ENCODE data around the gene GRAP2. TPM values are rescaled to one million over a fixed set of nuclear protein-coding genes. Genes with fewer than 3 reads are reported as not detected.

The GRAP2 gene
- total RNA-seq, 2 experiments from 2014 or later, result 263 to 266 TPM

DNA sequence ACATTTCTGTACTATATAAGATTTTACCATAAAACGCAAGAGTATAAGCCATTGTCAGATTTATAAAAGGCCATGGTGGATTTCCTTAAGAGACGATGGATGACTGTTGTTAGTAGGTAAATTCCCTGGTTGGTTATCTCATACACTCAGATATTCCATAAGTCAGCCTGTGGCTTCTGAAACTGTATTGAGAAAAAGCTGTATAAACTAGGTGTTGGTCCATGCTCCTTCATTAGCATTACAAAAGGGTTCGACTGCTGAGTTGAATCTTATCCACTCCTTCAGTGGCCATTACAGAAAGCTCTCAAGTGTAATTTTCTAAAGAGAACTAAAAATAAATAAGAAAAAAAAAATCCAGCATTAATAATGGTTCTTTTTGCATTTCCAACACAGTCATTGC, 5.3 kb downstream of the GRAP2 start:
- H3K9me3 Mint-ChIP-seq, result no peaks in the 10 kb centered on the region
- H3K4me1 Mint-ChIP-seq, result peaks cover 42% of the 10 kb centered on the region
- no peaks in the 10 kb centered on the region for H3K27me3 Mint-ChIP-seq
- ATAC-seq (ENCODE audit: low read depth) (no peak), DNase-seq (no peak)
- peak overlapping the region; percentile 99 for H3K4me3 Mint-ChIP-seq
- POLR2A ChIA-PET, result interaction anchor here (0.6 to 17.3 kb wide), 9 partner anchors 9 to 495 kb away, joined by 3 to 543 read pairs (median 7); no protein-coding TSS in a partner anchor
- peaks cover 57% of the 10 kb centered on the region for H3K36me3 Mint-ChIP-seq
- H3K27ac Mint-ChIP-seq, result peak overlapping the region; percentile 96

GRCh38 chr22:39907047-39907446, 6.2 kb downstream of the GRAP2 start:
- Mint-ChIP-seq H3K36me3 (peaks cover 57% of the 10 kb centered on the region), H3K9me3 (no peaks in the 10 kb centered on the region), H3K27ac (peak overlapping the region; percentile 96), H3K4me1 (peaks cover 50% of the 10 kb centered on the region), H3K4me3 (peak overlapping the region; percentile 99), H3K27me3 (no peaks in the 10 kb centered on the region)
- POLR2A ChIA-PET, result interaction anchor here (0.7 to 17.3 kb wide), 7 partner anchors 9 to 138 kb away, joined by 3 to 543 read pairs (median 8); no protein-coding TSS in a partner anchor
- DNase-seq (no peak), ATAC-seq (ENCODE audit: low read depth) (no peak)

DNA sequence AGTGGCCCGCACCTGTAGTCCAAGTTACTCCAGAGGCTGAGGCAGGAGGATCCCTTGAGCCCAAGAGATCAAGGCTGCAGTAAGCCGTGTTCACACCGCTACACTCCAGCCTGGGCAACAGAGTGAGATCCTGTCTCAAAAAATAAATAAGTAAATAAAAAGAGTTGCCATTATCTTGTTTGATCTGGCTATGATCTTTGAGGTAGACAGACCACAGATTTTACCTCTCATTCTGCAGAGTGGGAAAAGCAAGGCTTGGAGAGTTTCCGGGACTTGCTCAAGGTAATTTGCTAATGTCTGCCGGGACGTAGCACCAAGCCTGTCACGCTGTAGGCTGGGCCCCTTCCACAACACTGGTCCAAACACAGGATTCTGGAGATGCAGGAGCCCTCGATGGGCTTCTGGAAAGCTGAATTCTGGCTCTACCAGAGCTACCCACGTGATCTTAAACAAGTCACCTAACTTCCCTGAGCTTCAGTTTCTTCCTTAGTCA, 6.8 kb downstream of the GRAP2 start:
- Mint-ChIP-seq H3K4me3 (peak overlapping the region; percentile 99), H3K4me1 (peaks cover 55% of the 10 kb centered on the region), H3K9me3 (no peaks in the 10 kb centered on the region), H3K27me3 (no peaks in the 10 kb centered on the region), H3K36me3 (peaks cover 58% of the 10 kb centered on the region), H3K27ac (peak overlapping the region; percentile 96)
- POLR2A ChIA-PET, result interaction anchor here (0.8 to 17.3 kb wide), 9 partner anchors 8 to 137 kb away, joined by 3 to 543 read pairs (median 8); no protein-coding TSS in a partner anchor
- DNase-seq (peak; percentile 54), ATAC-seq (ENCODE audit: low read depth) (peak; percentile 10)

- Mint-ChIP-seq H3K27me3 (no peaks in the 10 kb centered on the region), H3K4me1 (peaks cover 59% of the 10 kb centered on the region), H3K4me3 (peak overlapping the region; percentile 99), H3K36me3 (peaks cover 55% of the 10 kb centered on the region), H3K9me3 (no peaks in the 10 kb centered on the region), H3K27ac (peak overlapping the region; percentile 96)
- ATAC-seq (ENCODE audit: low read depth), result no peak
- no peak for DNase-seq
- POLR2A ChIA-PET, result interaction anchor here (1.0 to 17.3 kb wide), 8 partner anchors 8 to 136 kb away, joined by 3 to 543 read pairs (median 14); no protein-coding TSS in a partner anchor
Measured at GRCh38 chr22:39908136-39908535, 7.3 kb downstream of the GRAP2 start.

- no peak for DNase-seq
- H3K27ac Mint-ChIP-seq, result peak overlapping the region; percentile 96
- ATAC-seq (ENCODE audit: low read depth), result peak; percentile 45
- no peaks in the 10 kb centered on the region for H3K9me3 Mint-ChIP-seq
- peaks cover 50% of the 10 kb centered on the region for H3K36me3 Mint-ChIP-seq
- no peaks in the 10 kb centered on the region for H3K27me3 Mint-ChIP-seq
- peaks cover 65% of the 10 kb centered on the region for H3K4me1 Mint-ChIP-seq
- POLR2A ChIA-PET, result interaction anchor here (1.0 to 17.3 kb wide), 9 partner anchors 7 to 136 kb away, joined by 3 to 543 read pairs (median 8); no protein-coding TSS in a partner anchor
- H3K4me3 Mint-ChIP-seq, result peak overlapping the region; percentile 99
Measured at GRCh38 chr22:39908737-39909136, 7.9 kb downstream of the GRAP2 start.

DNA sequence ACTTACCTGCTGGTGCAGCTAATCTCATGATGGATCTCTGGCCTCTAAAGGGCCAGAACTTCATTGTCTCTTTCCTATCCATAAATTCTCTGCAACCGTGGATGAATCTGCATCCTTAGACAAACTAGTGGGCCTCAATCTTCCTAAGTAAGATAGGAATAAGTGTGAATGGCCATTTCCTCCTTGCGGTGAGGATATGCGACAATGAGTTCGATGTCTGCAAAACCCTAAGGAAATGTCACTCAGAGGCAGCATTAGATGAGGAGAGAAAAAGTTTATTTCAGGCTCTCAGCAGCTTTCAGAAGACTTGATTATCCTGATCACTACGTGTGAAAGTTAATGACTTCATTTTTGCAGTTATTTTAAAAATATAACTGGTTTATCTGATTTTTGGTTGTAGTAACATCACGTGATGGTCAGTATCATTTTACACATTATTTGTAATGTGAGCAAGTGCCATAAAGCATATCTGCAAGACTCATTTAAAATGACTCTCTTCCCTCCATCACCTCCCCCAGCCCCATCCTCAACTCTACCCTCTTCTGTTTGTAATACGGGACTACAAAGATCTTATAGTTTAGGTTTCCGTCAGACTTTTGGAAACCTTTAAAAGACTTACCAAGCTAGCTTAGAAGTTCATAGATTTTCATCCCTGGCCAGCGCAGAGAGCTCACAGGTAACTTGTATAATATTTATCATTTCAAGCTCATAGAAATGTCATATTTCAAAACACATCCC, 10.2 kb downstream of the GRAP2 start:
- DNase-seq (no peak), ATAC-seq (ENCODE audit: low read depth) (no peak)
- Mint-ChIP-seq H3K27ac (peak overlapping the region; percentile 96), H3K4me3 (peak overlapping the region; percentile 99), H3K36me3 (peaks cover 45% of the 10 kb centered on the region), H3K9me3 (no peaks in the 10 kb centered on the region), H3K27me3 (no peaks in the 10 kb centered on the region), H3K4me1 (peaks cover 78% of the 10 kb centered on the region)
- POLR2A ChIA-PET, result interaction anchor here (0.6 to 17.3 kb wide), 8 partner anchors 8 to 49 kb away, joined by 3 to 543 read pairs (median 6); partner anchors contain the start of gene GRAP2

DNA sequence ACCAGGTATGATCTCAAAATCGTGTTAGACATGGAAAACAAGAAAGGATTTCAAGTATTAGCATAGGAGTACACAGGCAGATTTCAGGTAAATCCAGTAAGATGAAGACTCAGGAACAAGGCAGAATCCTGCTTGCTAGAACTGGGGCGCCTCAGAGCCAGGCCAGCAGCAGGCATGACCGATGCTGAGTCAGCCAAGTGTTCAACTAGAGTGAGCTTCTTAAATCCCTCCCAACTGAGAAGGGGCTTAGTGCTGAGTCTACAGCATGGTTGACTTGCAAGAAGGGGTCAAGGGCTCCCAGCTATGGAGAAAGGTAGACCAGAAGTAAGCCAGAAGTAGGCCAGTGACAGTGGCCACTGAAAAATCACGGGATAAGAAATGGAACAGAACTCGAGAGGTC, 12.4 kb downstream of the GRAP2 start:
- ATAC-seq (ENCODE audit: low read depth), result no peak
- no peak for DNase-seq
- H3K27ac Mint-ChIP-seq, result peak overlapping the region; percentile 96
- peaks cover 51% of the 10 kb centered on the region for H3K36me3 Mint-ChIP-seq
- POLR2A ChIA-PET, result interaction anchor here (0.8 to 17.3 kb wide), 5 partner anchors 7 to 22 kb away, joined by 3 to 543 read pairs (median 63); partner anchors contain the start of gene GRAP2
- H3K4me3 Mint-ChIP-seq, result peak overlapping the region; percentile 99
- H3K4me1 Mint-ChIP-seq, result peaks cover 90% of the 10 kb centered on the region
- H3K9me3 Mint-ChIP-seq, result no peaks in the 10 kb centered on the region
- no peaks in the 10 kb centered on the region for H3K27me3 Mint-ChIP-seq

DNA sequence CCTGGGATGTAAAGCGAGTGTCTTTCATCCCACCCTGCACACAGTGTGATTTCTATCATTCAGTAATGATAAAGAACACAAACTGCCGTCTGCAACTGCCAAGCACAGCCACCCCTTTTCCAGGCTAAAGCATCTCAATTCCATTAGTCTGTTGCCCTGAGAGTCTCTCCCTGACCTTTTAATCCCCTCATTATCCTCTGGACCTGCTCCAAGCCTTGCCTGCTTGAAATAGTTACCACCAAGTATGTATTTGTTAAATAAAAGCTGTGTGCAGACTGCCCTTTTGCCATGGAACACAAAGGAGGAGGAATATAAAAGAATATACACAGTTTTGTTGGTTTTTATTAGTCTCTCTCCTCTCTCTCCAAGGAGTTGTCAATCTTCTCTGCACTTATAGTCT, 13.0 kb downstream of the GRAP2 start:
- POLR2A ChIA-PET, result interaction anchor here (1.5 to 17.3 kb wide), 5 partner anchors 8 to 19 kb away, joined by 3 to 543 read pairs (median 63); partner anchors contain the start of gene GRAP2
- Mint-ChIP-seq H3K27ac (peak overlapping the region; percentile 96), H3K4me3 (peak overlapping the region; percentile 99), H3K9me3 (no peaks in the 10 kb centered on the region), H3K4me1 (peaks cover 85% of the 10 kb centered on the region), H3K36me3 (peaks cover 46% of the 10 kb centered on the region), H3K27me3 (no peaks in the 10 kb centered on the region)
- ATAC-seq (ENCODE audit: low read depth), result no peak
- no peak for DNase-seq

GRCh38 chr22:39914584-39914983, 13.7 kb downstream of the GRAP2 start:
- H3K4me1 Mint-ChIP-seq, result peaks cover 82% of the 10 kb centered on the region

DNA sequence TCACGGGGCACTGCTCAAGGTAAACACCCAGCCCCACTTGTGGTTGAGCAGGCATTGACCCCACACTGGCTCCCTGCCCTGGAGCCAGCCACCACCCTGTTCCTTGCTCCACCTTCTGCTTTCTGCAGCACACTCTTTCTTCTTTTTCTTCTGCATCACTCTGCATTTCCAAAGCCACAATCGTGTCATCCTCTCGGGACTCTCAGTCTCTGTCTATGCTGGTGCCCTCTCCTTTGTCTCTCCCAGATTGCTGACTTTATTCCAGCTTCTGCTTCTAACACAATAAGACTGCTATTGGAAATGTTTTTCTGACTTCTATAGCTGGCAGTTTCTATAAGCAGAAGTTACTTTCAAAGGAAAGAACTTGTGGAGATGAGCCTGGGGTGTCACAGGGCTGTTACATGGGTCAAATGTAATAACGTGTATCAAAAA, 14.4 kb downstream of the GRAP2 start:
- Mint-ChIP-seq H3K4me3 (peak overlapping the region; percentile 99), H3K9me3 (no peaks in the 10 kb centered on the region), H3K36me3 (peaks cover 49% of the 10 kb centered on the region), H3K27ac (peak overlapping the region; percentile 96), H3K4me1 (peaks cover 84% of the 10 kb centered on the region), H3K27me3 (no peaks in the 10 kb centered on the region)
- POLR2A ChIA-PET, result interaction anchor here (0.6 to 17.3 kb wide), 8 partner anchors 9 to 142 kb away, joined by 3 to 543 read pairs (median 17); partner anchors contain the start of gene GRAP2
- DNase-seq, result no peak
- ATAC-seq (ENCODE audit: low read depth), result no peak

More at GRCh38 chr22:39914584-39914983, 13.7 kb downstream of the GRAP2 start:
- ATAC-seq (ENCODE audit: low read depth), result no peak
- H3K27me3 Mint-ChIP-seq, result no peaks in the 10 kb centered on the region
- peaks cover 47% of the 10 kb centered on the region for H3K36me3 Mint-ChIP-seq
- H3K4me3 Mint-ChIP-seq, result peak overlapping the region; percentile 99
- no peak for DNase-seq
- POLR2A ChIA-PET, result interaction anchor here (0.6 to 17.3 kb wide), 5 partner anchors 8 to 136 kb away, joined by 3 to 543 read pairs (median 63); partner anchors contain the start of gene GRAP2
- peak overlapping the region; percentile 96 for H3K27ac Mint-ChIP-seq
- no peaks in the 10 kb centered on the region for H3K9me3 Mint-ChIP-seq

- ATAC-seq (ENCODE audit: low read depth), result no peak
Measured at GRCh38 chr22:39916496-39916895, 15.6 kb downstream of the GRAP2 start.

DNA sequence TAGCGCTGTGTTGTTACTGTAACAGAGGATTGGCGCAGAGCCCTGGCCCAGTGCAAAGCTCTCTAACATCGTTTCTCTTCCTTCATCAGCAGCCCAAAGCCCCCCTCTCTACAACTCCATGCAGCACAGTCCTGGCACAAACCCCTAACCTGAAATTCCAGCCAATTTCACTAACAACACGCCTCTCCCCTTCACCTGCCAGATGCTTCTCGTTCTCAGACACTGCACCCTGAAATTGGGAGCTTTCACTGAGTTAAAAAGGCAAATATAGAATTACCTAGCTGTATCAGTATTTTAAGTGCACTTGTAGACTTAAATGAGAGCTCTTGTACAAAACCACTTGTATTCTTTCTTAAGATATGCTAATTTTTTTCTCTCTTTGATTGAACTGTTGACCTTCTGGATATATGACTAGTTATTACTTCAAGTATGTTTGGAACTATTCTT, 16.3 kb downstream of the GRAP2 start:
- Mint-ChIP-seq H3K27me3 (no peaks in the 10 kb centered on the region), H3K36me3 (peaks cover 49% of the 10 kb centered on the region), H3K4me3 (peak overlapping the region; percentile 99), H3K4me1 (peaks cover 83% of the 10 kb centered on the region), H3K9me3 (no peaks in the 10 kb centered on the region), H3K27ac (peak overlapping the region; percentile 96)
- POLR2A ChIA-PET, result interaction anchor here (1.6 to 17.3 kb wide), 6 partner anchors 9 to 143 kb away, joined by 4 to 543 read pairs (median 42); partner anchors contain the start of gene GRAP2
- DNase-seq, result no peak
- no peak for ATAC-seq (ENCODE audit: low read depth)

More at GRCh38 chr22:39916496-39916895, 15.6 kb downstream of the GRAP2 start:
- H3K36me3 Mint-ChIP-seq, result peaks cover 49% of the 10 kb centered on the region
- POLR2A ChIA-PET, result interaction anchor here (1.0 to 17.3 kb wide), 7 partner anchors 9 to 143 kb away, joined by 3 to 543 read pairs (median 22); partner anchors contain the start of gene GRAP2
- DNase-seq, result no peak
- peak overlapping the region; percentile 99 for H3K4me3 Mint-ChIP-seq
- no peaks in the 10 kb centered on the region for H3K9me3 Mint-ChIP-seq
- H3K4me1 Mint-ChIP-seq, result peaks cover 85% of the 10 kb centered on the region
- peak overlapping the region; percentile 96 for H3K27ac Mint-ChIP-seq
- H3K27me3 Mint-ChIP-seq, result no peaks in the 10 kb centered on the region

Data from activated naive CD8-positive, alpha-beta T cell treated with anti-CD3 and anti-CD28 coated beads, Interleukin-2, amount 10 ng/mL, durations not matched to agents 7 days and 5 days (primary cell).